Renal cortex interstitium (tissue), 3 donors: ENCODE results near the gene CALB2. TPM values are rescaled to one million over a fixed set of nuclear protein-coding genes. Genes with fewer than 3 reads are reported as not detected.

Source experiments
- polyA plus RNA-seq, 3 donors: library from polyadenylated mRNA; unstranded; fragments of 120-200 nt; gene quantifications; one replicate each; pipeline ENCODE4 v1.2.1, GENCODE V29; 2013; ENCODE audit not compliant: insufficient read length in 3 of 3

The CALB2 gene
- polyA plus RNA-seq, 3 donors, result 0.42 to 0.74 (median 0.68) TPM

Other genes with a start within 250 kb of the CALB2 start
- gene HYDIN, start 128.0 kb upstream of the CALB2 start, polyA plus RNA-seq, result 10 to 100 TPM; 10.8 to 17.6 (median 13.6) TPM
- 10 to 100 TPM; 42.2 to 62.7 (median 51.0) TPM for gene CMTR2, start 69.3 kb upstream of the CALB2 start, polyA plus RNA-seq
- gene TLE7, start 83.3 kb downstream of the CALB2 start, polyA plus RNA-seq, result not detected
- 10 to 100 TPM; 13.7 to 19.4 (median 18.2) TPM for gene ZNF23, start 103.5 kb downstream of the CALB2 start, polyA plus RNA-seq
- gene ZNF19, start 130.6 kb downstream of the CALB2 start, polyA plus RNA-seq, result 10 to 100 TPM; 10.6 to 17.5 (median 13.5) TPM
- gene CHST4, start 167.7 kb downstream of the CALB2 start, polyA plus RNA-seq, result under 1 TPM; 0.26 to 0.29 (median 0.29) TPM
- under 1 TPM; 0.04 to 0.11 (median 0.06) TPM for gene TAT, start 218.4 kb downstream of the CALB2 start, polyA plus RNA-seq